K562 (cell line): ENCODE results near the gene HSPA1L. TPM values are rescaled to one million over a fixed set of nuclear protein-coding genes. Genes with fewer than 3 reads are reported as not detected.

ENCODE experiments used
- BMI1 ChIP-seq: fragments of 150-350 bp; IDR thresholded peaks from 2 replicates; pipeline ENCODE4 v1.6.1; 2014; ENCODE audit warnings: low read length
- CC2D1A ChIP-seq: fragments of 450-650 bp; IDR thresholded peaks from 2 replicates; pipeline ENCODE4 v1.6.1; 2017; ENCODE audit warnings: mild to moderate bottlenecking
- COPS2 ChIP-seq: fragments of 450-650 bp; conservative IDR thresholded peaks from 2 replicates; pipeline ENCODE4 v1.6.1; 2016; ENCODE audit warnings: mild to moderate bottlenecking, moderate library complexity
- FOXK1 ChIP-seq: sonication (generic); formaldehyde crosslinking; IDR thresholded peaks from 2 replicates; pipeline ENCODE4 v1.8.0; 2022; ENCODE audit warnings: missing genetic modification reagents, mild to moderate bottlenecking, borderline replicate concordance
- HIVEP1 ChIP-seq: fragments of 250-450 bp; sonication (Bioruptor Pico); IDR thresholded peaks from 2 replicates; pipeline ENCODE4 v1.4.0; 2020; ENCODE audit warnings: mild to moderate bottlenecking
- ID3 ChIP-seq, 2 experiments: fragments of 250-450 bp in 1 of 2; fragments of 450-650 bp in 1 of 2; sonication (Bioruptor Pico) in 1 of 2; IDR thresholded peaks; 2 replicates each; pipeline versions ENCODE4 v1.6.1 to v1.8.0; 2016 to 2021; ENCODE audit warnings: mild to moderate bottlenecking in 2 of 2, moderate library complexity in 2 of 2, missing compliant biosample characterization in 1 of 2, missing genetic modification characterization in 1 of 2
- MECOM ChIP-seq: fragments of 250-450 bp; sonication (Bioruptor Pico); IDR thresholded peaks from 2 replicates; pipeline ENCODE4 v1.8.0; 2022; ENCODE audit warnings: inconsistent platforms
- MIER1 ChIP-seq: fragments of 450-650 bp; IDR thresholded peaks from 2 replicates; pipeline ENCODE4 v1.6.1; 2016; ENCODE audit warnings: antibody characterized with exemption, mild to moderate bottlenecking, low read depth
- NCOA1 ChIP-seq: fragments of 450-650 bp; IDR thresholded peaks from 2 replicates; pipeline ENCODE4 v1.6.1; 2016; ENCODE audit warnings: low read depth
- NR1H2 ChIP-seq: sonication (generic); formaldehyde crosslinking; IDR thresholded peaks from 2 replicates; pipeline ENCODE4 v1.4.0; 2020; ENCODE audit warnings: mild to moderate bottlenecking, missing genetic modification reagents
- RBM25 ChIP-seq: fragments of 200-400 bp; formaldehyde crosslinking; IDR thresholded peaks from 2 replicates; pipeline ENCODE4 v1.6.1; 2018; ENCODE audit warnings: low read length, low read depth, moderate library complexity; ENCODE audit not compliant: severe bottlenecking
- SNAPC5 ChIP-seq: fragments of 250-450 bp; sonication (Bioruptor Pico); IDR thresholded peaks from 2 replicates; pipeline ENCODE4 v1.8.0; 2021; ENCODE audit warnings: moderate library complexity, mild to moderate bottlenecking, inconsistent platforms
- SRSF1 ChIP-seq: fragments of 200-400 bp; formaldehyde crosslinking; IDR thresholded peaks from 2 replicates; pipeline ENCODE4 v1.6.1; 2017; ENCODE audit warnings: mild to moderate bottlenecking, low read depth, low read length, moderate library complexity
- SRSF3 ChIP-seq: fragments of 200-400 bp; formaldehyde crosslinking; IDR thresholded peaks from 2 replicates; pipeline ENCODE4 v1.6.1; 2016; ENCODE audit warnings: mild to moderate bottlenecking, low read length, moderate library complexity; ENCODE audit not compliant: insufficient read depth
- STAG1 ChIP-seq: sonication (generic); formaldehyde crosslinking; IDR thresholded peaks from 2 replicates; pipeline ENCODE4 v1.5.0; 2020; ENCODE audit warnings: missing genetic modification reagents, borderline replicate concordance
- TBP ChIP-seq: optimal IDR thresholded peaks from 2 replicates; pipeline ENCODE3; 2011; ENCODE audit warnings: low read depth, low read length, improper control_type of control experiment
- ZBTB7A ChIP-seq: IDR thresholded peaks from 2 replicates; pipeline ENCODE4 v1.6.1; 2011; ENCODE audit warnings: low read depth, mild to moderate bottlenecking, low read length, moderate library complexity, borderline replicate concordance; ENCODE audit not compliant: control insufficient read depth
- ZC3H11A ChIP-seq: IDR thresholded peaks from 2 replicates; pipeline ENCODE4 v1.6.1; 2012; ENCODE audit warnings: low read depth, low read length, improper control_type of control experiment
- ZNF134 ChIP-seq: fragments of 250-450 bp; sonication (Bioruptor Pico); conservative IDR thresholded peaks from 2 replicates; pipeline ENCODE4 v1.4.0; 2020
- polyA plus RNA-seq, 8 experiments: library from polyadenylated mRNA; depleted of rRNA in 4 of 8; stranded (reverse) in 5 of 8; unstranded in 3 of 8; fragments of >200 nt; fragmentation: Nextera tagmentation in 2 of 8; fragmentation: Illumina TruSeq in 1 of 8; extraction: Ambion mirVana in 2 of 8; extraction: Trizol in 1 of 8; gene quantifications; 2 replicates each; pipeline versions ENCODE4 v1.2.1 to v1.2.3, GENCODE V29; 2011 to 2014; ENCODE audit warnings: inconsistent platforms in 1 of 8, missing spikeins in 1 of 8
- total RNA-seq, 7 experiments: library from RNA; depleted of rRNA in 6 of 7; stranded (reverse); fragments of >200 nt in 6 of 7; fragmentation: Illumina TruSeq in 2 of 7; extraction: Trizol in 2 of 7; gene quantifications; 2 replicates each; pipeline versions ENCODE4 v1.2.1 to v1.2.3, GENCODE V29; 2011 to 2021; ENCODE audit warnings: low replicate concordance in 1 of 7
- TF ChIP-seq, protein P1 (sequence below): sonication (generic); formaldehyde crosslinking; IDR thresholded peaks from 2 replicates; pipeline ENCODE4 v1.8.1; 2023; ENCODE audit warnings: missing genetic modification reagents, mild to moderate bottlenecking, borderline replicate concordance
- TF ChIP-seq, protein P2 (sequence below): fragments of 250-450 bp; sonication (Bioruptor Pico); IDR thresholded peaks from 2 replicates; pipeline ENCODE4 v1.9.0; 2021; ENCODE audit warnings: mild to moderate bottlenecking, inconsistent platforms

The HSPA1L gene
- total and polyA plus RNA-seq, 9 of the 15 experiments (the other 6 are each of a cell fraction or from before 2014, with no cell fraction given), result 0.14 to 2.1 (median 1.3) TPM

DNA sequence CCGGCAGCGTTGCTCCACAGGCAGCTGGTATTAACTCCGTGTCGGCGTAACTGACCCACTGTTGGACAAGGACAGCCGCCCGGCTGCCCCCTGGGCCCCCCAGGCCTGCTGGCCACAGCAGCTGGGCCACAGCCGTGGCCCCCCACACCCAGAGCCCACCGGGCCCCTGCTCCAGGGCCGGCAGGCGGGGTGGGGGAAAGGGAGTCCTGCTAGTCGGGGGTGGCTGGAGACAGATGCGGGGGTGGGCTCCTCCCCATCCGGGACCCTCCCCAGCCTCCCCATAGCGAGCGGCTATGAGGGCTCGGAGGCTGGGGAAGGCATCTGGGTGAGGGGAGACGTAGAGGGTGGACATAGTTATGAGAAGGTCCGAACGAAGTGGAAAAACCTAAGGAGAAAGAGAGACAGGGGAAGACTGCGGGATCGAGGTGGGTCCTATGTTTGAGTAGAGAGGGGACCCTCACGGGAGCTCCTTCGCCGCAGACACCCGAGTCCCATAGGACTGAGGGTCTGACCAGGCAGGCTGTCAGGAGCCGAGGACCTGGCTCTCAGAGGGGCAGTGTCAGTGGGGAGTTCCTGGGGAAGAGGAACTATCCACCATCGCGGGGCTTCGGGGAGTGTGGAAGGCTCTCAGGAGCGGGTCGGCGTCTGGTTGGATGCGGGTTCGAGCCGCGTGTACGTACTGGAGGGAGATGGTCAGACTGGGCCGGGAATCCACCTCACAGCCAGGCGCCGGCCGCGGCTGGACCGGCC lies 20.0 kb downstream of the HSPA1L start (continued):
- TF ChIP-seq, protein P1, sequence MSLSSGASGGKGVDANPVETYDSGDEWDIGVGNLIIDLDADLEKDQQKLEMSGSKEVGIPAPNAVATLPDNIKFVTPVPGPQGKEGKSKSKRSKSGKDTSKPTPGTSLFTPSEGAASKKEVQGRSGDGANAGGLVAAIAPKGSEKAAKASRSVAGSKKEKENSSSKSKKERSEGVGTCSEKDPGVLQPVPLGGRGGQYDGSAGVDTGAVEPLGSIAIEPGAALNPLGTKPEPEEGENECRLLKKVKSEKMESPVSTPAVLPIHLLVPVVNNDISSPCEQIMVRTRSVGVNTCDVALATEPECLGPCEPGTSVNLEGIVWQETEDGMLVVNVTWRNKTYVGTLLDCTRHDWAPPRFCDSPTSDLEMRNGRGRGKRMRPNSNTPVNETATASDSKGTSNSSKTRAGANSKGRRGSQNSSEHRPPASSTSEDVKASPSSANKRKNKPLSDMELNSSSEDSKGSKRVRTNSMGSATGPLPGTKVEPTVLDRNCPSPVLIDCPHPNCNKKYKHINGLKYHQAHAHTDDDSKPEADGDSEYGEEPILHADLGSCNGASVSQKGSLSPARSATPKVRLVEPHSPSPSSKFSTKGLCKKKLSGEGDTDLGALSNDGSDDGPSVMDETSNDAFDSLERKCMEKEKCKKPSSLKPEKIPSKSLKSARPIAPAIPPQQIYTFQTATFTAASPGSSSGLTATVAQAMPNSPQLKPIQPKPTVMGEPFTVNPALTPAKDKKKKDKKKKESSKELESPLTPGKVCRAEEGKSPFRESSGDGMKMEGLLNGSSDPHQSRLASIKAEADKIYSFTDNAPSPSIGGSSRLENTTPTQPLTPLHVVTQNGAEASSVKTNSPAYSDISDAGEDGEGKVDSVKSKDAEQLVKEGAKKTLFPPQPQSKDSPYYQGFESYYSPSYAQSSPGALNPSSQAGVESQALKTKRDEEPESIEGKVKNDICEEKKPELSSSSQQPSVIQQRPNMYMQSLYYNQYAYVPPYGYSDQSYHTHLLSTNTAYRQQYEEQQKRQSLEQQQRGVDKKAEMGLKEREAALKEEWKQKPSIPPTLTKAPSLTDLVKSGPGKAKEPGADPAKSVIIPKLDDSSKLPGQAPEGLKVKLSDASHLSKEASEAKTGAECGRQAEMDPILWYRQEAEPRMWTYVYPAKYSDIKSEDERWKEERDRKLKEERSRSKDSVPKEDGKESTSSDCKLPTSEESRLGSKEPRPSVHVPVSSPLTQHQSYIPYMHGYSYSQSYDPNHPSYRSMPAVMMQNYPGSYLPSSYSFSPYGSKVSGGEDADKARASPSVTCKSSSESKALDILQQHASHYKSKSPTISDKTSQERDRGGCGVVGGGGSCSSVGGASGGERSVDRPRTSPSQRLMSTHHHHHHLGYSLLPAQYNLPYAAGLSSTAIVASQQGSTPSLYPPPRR (CRISPR knock-in tag), result no peak
- no peak for TF ChIP-seq BMI1
- TF ChIP-seq MECOM (CRISPR knock-in tag), result no peak; the same call in 1 of the 2 replicates
- no peak for TF ChIP-seq COPS2
- TF ChIP-seq ZC3H11A, result no peak
- no peak for TF ChIP-seq RBM25
- peak; percentile 60; the same call in 1 of the 2 replicates for TF ChIP-seq NCOA1
- peak; percentile 98 for TF ChIP-seq FOXK1
- TF ChIP-seq ID3 (CRISPR knock-in tag; IDR thresholded peaks at IDR 0.05), result no peak
- TF ChIP-seq ID3 (tag; IDR thresholded peaks at IDR 0.05), result no peak
- TF ChIP-seq NR1H2 (CRISPR knock-in tag), result 0 out of 2 replicates have a peak, but pooled peaks have one; percentile 42
- peak; percentile 1 for TF ChIP-seq TBP
- TF ChIP-seq SRSF1, result no peak
- peak; percentile 92 for TF ChIP-seq SRSF3
- TF ChIP-seq, protein P2, sequence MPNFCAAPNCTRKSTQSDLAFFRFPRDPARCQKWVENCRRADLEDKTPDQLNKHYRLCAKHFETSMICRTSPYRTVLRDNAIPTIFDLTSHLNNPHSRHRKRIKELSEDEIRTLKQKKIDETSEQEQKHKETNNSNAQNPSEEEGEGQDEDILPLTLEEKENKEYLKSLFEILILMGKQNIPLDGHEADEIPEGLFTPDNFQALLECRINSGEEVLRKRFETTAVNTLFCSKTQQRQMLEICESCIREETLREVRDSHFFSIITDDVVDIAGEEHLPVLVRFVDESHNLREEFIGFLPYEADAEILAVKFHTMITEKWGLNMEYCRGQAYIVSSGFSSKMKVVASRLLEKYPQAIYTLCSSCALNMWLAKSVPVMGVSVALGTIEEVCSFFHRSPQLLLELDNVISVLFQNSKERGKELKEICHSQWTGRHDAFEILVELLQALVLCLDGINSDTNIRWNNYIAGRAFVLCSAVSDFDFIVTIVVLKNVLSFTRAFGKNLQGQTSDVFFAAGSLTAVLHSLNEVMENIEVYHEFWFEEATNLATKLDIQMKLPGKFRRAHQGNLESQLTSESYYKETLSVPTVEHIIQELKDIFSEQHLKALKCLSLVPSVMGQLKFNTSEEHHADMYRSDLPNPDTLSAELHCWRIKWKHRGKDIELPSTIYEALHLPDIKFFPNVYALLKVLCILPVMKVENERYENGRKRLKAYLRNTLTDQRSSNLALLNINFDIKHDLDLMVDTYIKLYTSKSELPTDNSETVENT, result no peak
- TF ChIP-seq CC2D1A, result peak; percentile 17; the same call in 1 of the 2 replicates
- TF ChIP-seq ZBTB7A, result peak; percentile 96; the same call in 1 of the 2 replicates
- no peak for TF ChIP-seq STAG1 (CRISPR knock-in tag)
- no peak for TF ChIP-seq ZNF134 (CRISPR knock-in tag)
- no peak for TF ChIP-seq SNAPC5 (CRISPR knock-in tag)
- no peak for TF ChIP-seq HIVEP1 (CRISPR knock-in tag)
- TF ChIP-seq MIER1, result peak; percentile 69
